AG08396 (cell line): Measurements from ENCODE around the gene DHX30.

Experiments used
- DNase-seq: peaks from one replicate; pipeline ENCODE4 v3.0.0; 2012; ENCODE audit warnings: low spot score, mixed read lengths

Gene DHX30

GRCh38 chr3:47854267-47854666 lies 51.3 kb downstream of the DHX30 start:
- DNase-seq: no peak

DNA sequence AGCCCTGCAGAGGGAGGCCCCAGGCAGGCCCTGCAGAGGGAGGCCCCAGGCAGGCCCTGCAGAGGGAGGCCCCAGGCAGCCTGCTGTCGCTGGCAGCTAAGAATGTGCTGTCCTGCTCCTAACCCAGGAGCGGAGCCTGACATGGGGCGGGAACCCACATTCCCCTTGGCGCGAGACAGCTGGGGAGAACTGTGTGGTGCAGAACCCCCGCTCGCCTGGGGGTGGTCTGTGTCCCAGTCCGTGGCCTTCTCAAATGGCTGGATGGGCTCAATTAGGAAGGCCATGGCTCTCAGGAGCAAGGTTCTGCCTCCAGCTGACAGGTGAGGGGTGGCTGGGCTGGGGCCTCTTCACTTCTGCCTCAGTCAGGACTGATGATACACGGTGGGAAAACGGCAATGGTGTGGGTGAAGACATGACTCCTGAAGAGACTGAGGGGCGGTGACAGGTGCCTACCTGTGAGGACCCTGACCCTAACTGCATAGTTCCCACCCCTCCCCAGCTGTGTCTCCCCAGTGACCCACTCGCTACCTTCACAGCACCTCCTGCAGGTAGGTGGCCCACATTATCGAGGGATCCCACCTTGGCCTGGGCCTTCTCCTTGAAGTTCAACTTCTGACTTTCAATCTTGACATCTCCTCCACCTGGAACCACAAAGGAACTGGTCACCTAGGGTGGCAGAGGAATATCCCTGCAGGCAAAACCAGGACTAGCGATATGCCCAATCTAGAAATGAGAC lies 52.0 kb downstream of the DHX30 start:
- DNase-seq: no peak

DNA sequence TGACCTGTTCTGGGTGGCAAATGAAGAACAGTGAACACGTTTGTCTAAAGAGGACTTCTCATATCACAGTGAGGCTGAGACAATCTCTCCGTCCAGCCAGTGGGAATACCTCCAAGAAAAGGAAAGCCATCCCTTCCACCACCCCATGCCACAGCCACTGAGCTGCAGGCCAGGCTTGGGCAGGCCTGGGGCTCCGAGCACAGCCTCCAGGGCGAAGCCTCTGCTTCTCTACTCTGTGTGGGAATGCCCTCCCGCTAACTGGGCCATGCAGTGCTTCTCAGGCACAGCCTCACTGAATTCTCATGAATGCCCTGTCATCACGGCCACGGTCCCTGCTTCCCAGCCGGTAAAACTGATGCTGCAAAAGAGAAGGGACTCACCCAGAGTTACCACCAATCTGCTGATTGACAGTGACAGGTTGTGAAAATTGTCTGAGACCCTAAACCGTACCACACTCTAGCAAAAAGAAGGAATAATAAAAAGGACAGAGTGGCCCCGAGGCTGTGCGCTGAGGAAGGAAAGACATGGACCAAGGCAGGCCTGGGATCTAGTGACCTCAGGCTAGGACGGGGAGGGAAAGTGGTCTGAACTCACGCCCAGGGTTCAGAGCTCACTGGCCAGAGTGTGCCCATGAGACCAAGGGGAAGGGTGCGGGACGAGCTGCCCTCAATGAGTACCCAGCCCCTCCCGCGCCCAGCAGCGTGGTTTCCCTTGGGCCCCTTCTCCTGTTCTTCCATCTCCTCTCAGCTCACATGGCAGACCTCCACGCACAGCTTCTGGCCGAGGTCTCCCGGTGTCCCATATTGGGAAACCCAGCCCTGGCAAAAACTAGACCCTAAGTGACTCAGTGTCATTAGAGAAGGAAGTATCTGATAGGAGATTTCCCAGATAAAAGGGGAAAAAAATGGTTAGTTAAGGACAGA lies 52.8 kb downstream of the DHX30 start:
- DNase-seq: no peak

DNA sequence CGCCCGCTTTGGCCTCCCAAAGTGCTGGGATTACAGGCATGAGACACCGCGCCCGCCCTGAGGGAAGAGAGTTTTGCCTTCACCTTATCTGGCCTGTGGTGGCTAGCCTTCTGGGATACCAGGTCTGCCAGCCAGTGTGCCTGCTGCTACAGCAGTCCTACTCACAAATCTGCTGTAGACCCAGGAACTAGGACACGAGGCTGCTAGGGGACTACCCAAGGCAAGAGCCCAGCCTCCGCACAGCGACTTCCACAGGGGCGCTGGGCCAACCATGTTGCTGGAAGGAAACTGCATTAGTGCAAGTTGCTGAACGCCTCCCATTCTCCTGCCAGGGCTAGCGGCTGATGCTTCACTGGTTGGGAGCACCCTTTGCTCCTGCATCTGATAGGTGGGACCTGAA lies 53.7 kb downstream of the DHX30 start:
- no peak for DNase-seq

DNA sequence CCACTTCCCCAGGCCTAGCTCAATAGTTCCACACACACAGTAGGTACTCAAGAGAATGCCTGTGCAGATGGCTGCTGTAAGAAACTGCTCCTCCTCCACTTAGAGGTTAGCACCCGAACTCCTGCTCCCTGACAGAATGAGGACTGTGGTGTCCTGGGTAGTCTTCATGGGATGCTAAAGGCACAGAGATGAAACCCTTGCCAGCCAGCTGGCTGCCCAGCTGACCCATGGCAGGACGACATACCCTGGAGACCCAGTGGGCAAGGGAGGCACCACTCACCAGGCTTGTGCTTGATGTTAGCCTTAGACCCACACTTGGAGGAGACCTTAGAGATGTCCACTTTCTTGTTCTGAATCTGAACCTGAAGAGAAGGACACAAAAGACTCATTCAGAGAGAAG lies 54.2 kb downstream of the DHX30 start:
- DNase-seq: no peak

DNA sequence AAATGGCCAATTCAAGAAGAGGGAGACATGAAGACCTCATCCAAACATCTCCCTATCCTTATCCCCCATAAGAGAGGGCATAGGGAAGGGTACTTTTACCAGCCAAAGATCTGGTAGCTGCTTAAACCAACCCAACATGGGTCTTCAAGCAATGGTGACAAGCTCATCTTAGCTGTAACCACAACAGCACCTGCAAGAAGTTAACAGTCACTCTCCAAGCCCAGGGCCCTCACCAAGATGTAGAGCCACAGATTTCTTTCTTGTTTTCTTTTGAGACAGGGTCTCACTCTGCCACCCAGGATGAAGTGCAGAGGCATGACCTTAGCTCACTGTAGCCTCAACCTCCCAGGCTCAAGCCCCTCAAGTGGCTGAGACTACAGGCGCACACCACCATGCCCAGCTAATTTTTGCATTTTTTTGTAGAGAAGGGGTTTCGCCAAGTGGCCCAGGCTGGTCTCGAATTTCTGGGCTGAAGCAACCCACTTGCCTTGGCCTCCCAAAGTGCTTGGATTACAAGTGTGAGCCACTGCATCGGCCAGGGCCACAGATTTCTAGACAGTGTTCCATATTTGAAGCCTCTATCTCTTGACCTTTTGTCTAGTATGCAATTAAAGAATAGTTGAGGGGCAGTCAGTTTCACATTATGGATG lies 57.1 kb downstream of the DHX30 start:
- DNase-seq: no peak

- no peak for DNase-seq
These were observed 60.6 kb downstream of the DHX30 start for GRCh38 chr3:47863391-47864128.

GRCh38 chr3:47865192-47865591 lies 62.3 kb downstream of the DHX30 start:
- no peak for DNase-seq

DNA sequence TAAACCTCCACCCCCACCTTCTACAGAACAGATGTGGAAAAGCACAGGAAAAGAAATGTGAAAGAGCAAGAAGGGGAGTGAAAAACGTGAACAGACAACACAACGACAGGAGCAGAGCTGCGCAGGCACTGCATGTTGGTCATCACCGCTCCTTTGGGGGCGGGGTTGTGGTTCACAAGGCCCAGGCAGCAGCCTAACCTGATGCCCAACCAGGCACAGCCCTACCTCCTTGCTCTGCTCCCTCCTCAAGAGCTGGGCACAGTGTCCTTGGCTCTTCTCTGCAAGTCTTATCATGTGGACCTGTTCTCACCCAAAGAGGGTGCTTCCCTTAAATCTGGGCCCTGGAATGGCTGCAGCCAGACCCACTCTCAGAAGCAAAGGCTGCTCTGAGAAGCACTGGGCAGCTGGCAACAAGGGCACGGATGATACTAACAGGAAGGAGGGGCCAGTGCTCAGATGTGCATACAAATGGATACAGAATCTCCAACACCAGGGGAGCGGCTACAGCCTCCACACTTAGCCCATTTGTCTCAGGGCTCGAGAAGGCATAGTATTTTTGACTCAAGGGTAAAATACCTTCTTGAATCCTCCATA lies 64.6 kb downstream of the DHX30 start:
- DNase-seq: no peak

DNA sequence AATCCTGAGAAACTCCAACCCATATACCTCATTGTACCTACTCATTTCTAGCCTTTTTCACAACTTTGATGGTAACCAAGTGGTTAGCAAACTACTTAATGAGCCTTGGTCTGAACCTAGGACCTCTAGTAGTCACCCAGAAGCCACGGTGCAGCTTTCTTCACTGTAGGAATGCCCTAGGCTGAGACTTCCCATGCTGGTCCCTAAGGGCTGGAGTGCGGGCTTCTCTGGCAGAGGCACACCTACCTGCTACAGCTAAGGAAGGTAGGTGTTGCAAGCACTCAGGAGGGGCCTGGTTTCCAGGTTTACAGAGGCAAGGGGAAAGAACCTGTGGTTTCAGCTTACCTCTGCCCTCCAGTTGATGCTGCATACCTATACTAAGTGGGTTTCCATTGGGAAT lies 65.4 kb downstream of the DHX30 start:
- no peak for DNase-seq

DNA sequence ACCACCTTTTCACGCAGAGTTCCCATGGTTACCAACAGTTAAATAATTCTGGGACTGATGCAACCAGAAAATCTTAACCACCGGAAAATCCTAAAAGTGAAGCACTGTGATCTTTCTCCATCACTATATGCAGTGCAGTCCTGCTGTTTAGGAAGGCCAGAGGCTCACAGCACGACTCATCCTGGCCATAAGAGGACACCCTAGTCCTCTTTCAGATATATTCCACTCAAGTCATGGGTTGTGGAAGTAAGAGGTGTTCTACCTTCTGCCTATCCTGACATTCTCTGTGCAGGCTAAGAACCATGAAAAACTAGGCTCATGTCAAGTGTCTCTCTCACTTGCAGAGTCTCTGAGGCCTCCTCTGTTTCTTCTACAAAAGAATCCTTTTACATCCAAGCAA lies 67.2 kb downstream of the DHX30 start:
- no peak for DNase-seq

GRCh38 chr3:47870702-47871260 lies 67.8 kb downstream of the DHX30 start:
- no peak for DNase-seq

DNA sequence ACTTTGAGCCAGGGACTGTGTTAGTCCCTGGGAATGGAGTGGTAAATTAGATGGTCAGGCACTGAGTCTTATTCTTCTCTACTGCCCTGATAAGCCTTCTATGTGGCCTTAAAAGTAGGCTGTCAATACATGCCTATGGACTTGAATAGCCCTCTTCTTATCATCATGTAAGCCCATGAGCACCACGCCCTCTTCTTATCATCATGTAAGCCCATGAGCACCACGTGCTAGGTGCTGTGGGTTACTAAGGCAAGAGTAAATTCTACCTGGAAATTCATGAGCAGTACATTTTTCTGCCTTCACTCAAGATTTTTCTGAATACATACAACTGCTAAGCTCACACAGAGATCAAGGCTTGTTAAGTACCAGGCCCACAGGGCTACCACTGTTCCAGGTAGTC lies 68.5 kb downstream of the DHX30 start:
- no peak for DNase-seq

- no peak for DNase-seq
These were observed 70.0 kb downstream of the DHX30 start for GRCh38 chr3:47872916-47873315.

GRCh38 chr3:47874438-47874837 lies 71.5 kb downstream of the DHX30 start:
- DNase-seq: no peak

- DNase-seq: no peak
These were observed 72.0 kb downstream of the DHX30 start for GRCh38 chr3:47874913-47875312.

DNA sequence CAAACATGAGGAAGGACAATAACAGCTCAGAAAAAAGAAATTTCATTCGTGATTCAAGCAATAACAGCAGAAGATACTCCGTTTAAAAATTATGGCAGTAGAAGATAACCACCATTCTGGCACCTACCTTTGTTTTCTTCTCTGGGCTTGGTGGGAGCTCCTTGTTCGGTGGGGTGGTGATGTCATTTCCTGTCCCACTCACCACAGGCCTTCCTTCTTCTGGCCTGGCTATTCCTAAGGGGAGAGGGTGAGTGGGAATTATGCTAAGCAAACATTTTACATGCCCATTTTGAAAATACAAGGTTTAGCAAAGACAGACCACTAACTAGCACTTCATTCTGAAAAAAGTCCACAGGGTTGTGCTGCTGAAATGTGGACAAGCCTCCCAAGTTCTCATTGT lies 74.4 kb downstream of the DHX30 start:
- DNase-seq: no peak

DNA sequence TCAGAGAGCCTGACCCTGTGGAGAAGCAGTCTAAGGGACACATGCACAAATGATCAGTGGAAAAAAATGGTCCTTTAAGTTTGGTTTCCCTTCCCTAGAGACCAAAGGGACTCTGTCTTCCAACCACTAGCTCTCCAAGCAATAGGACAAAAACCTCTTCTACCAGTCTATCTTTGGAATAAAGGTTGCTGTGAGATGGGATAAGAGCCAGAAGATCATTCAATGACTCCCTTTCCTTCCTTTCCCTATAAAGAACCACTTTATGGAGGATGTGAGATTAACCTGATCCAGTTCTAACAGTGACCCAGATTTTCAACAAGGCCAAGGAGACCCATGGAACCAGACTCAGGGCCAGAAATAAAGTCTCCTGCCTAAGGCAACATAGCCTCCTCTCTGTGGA lies 74.8 kb downstream of the DHX30 start:
- no peak for DNase-seq

GRCh38 chr3:47882338-47882737 lies 79.4 kb downstream of the DHX30 start:
- no peak for DNase-seq

DNA sequence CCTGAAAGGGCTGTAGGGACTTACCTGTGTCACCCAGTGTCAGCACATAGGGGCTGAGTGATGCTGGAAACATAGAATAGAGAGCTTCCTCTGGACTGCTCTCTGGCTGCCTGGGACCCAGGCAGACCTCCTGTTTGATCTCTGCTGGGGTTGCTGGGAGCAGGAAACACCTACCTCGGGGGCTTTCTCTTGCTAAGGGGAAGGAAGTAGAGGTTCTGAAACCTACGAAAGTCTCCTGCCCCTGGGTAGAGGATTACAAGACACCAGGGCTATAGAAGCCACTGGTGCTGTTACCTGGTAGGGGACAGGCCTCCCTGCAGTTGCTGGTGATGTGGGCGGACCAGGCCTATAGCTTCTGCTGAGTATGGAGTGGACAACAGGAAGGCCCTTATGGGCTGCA lies 81.7 kb downstream of the DHX30 start:
- no peak for DNase-seq

DNA sequence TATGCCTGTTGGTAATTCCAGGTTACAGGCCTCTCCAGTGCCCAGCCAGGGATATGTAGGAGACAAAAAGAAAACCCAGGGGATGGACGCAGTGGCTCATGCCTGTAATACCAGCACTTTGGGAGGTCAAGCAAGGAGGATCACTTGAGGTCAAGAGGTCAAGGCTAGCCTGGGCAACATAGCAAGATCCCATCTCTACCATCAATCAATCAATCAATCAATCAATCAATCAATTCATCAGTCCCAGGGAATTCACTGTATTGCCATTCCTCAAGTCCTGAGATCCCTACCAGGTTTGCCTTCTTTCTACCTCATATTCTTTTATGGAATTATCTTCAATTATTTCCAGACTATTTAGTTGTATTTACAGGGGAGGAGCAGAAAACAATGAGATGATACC lies 82.2 kb downstream of the DHX30 start:
- DNase-seq: no peak
